ENCODE measurements around the gene CNOT6.

The CNOT6 gene

GRCh38 chr5:180599590-180599914 is 105.4 kb downstream of the CNOT6 start:
- no peak overlapping the region for H3K9ac ChIP-seq (ENCODE audit: low read depth, low read length)
- H3K36me3 ChIP-seq (ENCODE audit: insufficient read depth, low read length): no peaks in the 10 kb centered on the region; the same call in 1 of the 2 replicates
- no peaks in the 10 kb centered on the region for H3K4me1 ChIP-seq (ENCODE audit: insufficient read depth, low read length)
- no peaks in the 10 kb centered on the region for H3K9me3 ChIP-seq (ENCODE audit: control insufficient read depth, insufficient read depth, low read length)

DNA sequence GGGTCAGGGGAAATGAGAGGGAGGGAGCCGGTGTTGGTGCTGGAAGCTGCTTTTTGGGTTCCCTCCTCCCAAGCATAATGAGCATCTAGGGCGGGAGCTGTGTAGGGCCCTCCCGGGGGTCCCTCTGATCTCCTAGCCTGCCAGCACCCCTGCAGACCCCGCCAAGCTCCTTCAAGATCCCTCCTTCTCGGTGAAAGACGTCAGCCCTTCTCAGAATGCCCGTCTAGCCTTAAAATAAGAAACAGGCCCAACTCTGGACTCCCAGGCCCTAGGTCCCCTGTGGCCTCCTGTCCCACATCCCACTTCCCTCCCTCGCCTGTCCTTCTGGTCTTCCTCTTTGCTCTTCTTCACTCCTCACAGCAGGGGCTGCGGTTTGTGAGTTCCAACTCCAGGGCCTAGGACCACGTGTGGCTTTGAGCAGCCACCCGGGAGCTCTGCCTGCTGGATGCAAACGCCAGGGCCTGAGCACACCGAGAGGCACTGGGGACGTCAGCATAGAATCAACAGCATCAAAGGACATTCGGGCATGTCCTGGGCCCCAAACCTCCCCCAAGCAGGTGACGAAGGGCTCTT is 105.9 kb downstream of the CNOT6 start:
- no peaks in the 10 kb centered on the region for H3K9me3 ChIP-seq (ENCODE audit: control insufficient read depth, insufficient read depth, low read length)
- H3K36me3 ChIP-seq (ENCODE audit: insufficient read depth, low read length): no peaks in the 10 kb centered on the region; the same call in 1 of the 2 replicates
- H3K4me1 ChIP-seq (ENCODE audit: insufficient read depth, low read length): no peaks in the 10 kb centered on the region
- no peak overlapping the region for H3K9ac ChIP-seq (ENCODE audit: low read depth, low read length)

GRCh38 chr5:180600554-180601041 is 106.4 kb downstream of the CNOT6 start:
- Histone ChIP-seq H3K9me3 (ENCODE audit: control insufficient read depth, insufficient read depth, low read length) (no peaks in the 10 kb centered on the region), H3K4me1 (ENCODE audit: insufficient read depth, low read length) (no peaks in the 10 kb centered on the region), H3K36me3 (ENCODE audit: insufficient read depth, low read length) (no peaks in the 10 kb centered on the region; the same call in 1 of the 2 replicates), H3K9ac (ENCODE audit: low read depth, low read length) (no peak overlapping the region)

GRCh38 chr5:180601591-180602480 is 107.7 kb downstream of the CNOT6 start:
- Histone ChIP-seq H3K36me3 (ENCODE audit: insufficient read depth, low read length) (no peaks in the 10 kb centered on the region; the same call in 1 of the 2 replicates), H3K9me3 (ENCODE audit: control insufficient read depth, insufficient read depth, low read length) (no peaks in the 10 kb centered on the region), H3K9ac (ENCODE audit: low read depth, low read length) (no peak overlapping the region), H3K4me1 (ENCODE audit: insufficient read depth, low read length) (no peaks in the 10 kb centered on the region)

GRCh38 chr5:180602481-180603075 is 108.4 kb downstream of the CNOT6 start:
- Histone ChIP-seq H3K4me1 (ENCODE audit: insufficient read depth, low read length) (no peaks in the 10 kb centered on the region), H3K9ac (ENCODE audit: low read depth, low read length) (no peak overlapping the region), H3K36me3 (ENCODE audit: insufficient read depth, low read length) (no peaks in the 10 kb centered on the region; the same call in 1 of the 2 replicates), H3K9me3 (ENCODE audit: control insufficient read depth, insufficient read depth, low read length) (no peaks in the 10 kb centered on the region)

- no peaks in the 10 kb centered on the region for H3K4me1 ChIP-seq (ENCODE audit: insufficient read depth, low read length)
- no peaks in the 10 kb centered on the region for H3K9me3 ChIP-seq (ENCODE audit: control insufficient read depth, insufficient read depth, low read length)
- no peak overlapping the region for H3K9ac ChIP-seq (ENCODE audit: low read depth, low read length)
- no peaks in the 10 kb centered on the region; the same call in 1 of the 2 replicates for H3K36me3 ChIP-seq (ENCODE audit: insufficient read depth, low read length)
Measured at GRCh38 chr5:180603076-180603594, 109.0 kb downstream of the CNOT6 start.

DNA sequence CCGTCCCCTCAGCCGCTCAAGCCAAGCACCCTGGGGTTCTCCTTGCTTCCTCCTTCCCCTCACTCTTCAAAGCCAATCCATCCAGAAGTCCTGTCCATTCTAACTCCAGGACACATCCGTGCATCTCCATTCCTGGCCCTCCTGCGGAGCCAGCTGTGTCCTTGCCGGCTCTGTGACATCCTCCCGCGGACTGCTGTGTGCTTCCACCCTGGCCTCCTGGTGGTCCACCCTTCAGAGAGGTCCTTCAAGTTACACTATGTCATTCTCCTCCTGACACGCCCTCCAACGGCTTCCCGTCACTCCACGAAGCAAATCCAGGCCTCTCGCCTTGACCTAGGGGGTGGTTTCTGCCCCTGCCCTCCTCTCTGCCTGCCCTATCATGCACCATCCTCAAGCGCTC is 110.1 kb downstream of the CNOT6 start:
- H3K4me1 ChIP-seq (ENCODE audit: insufficient read depth, low read length): no peaks in the 10 kb centered on the region
- H3K36me3 ChIP-seq (ENCODE audit: insufficient read depth, low read length): no peaks in the 10 kb centered on the region; the same call in 1 of the 2 replicates
- H3K9ac ChIP-seq (ENCODE audit: low read depth, low read length): no peak overlapping the region
- no peaks in the 10 kb centered on the region for H3K9me3 ChIP-seq (ENCODE audit: control insufficient read depth, insufficient read depth, low read length)

DNA sequence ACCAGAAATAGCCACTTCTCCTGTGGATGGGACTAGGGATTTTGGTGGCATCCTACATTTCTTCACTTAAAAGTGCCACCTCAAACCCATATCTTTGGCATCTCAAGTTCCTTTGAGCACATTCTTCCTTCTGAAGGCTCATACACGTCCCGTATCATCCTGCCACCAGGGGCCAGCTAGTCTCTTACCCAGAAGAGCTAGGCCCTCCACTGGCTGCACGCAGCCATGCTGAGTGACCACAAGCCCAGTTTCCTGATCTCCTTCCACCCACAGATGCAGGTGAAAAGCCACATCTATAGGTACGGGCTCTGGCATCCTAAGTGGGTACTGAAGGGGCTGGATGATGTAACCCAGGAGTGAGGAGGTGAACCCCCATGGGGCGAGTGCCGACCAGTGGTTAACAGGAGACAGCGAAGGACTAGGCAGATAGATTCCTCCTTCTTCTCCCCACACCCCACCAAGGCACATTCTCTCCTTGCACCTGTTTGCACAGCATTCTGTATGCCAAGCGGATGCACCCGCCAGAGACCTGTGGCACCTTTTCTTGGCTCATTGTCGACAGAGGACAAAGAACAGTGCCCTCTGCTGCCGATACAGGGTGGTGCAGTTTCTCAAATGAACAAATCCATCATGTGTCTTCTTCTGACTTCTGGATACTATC is 111.5 kb downstream of the CNOT6 start:
- Histone ChIP-seq H3K9me3 (ENCODE audit: control insufficient read depth, insufficient read depth, low read length) (no peaks in the 10 kb centered on the region), H3K9ac (ENCODE audit: low read depth, low read length) (no peak overlapping the region), H3K36me3 (ENCODE audit: insufficient read depth, low read length) (no peaks in the 10 kb centered on the region; the same call in 1 of the 2 replicates), H3K4me1 (ENCODE audit: insufficient read depth, low read length) (no peaks in the 10 kb centered on the region)

DNA sequence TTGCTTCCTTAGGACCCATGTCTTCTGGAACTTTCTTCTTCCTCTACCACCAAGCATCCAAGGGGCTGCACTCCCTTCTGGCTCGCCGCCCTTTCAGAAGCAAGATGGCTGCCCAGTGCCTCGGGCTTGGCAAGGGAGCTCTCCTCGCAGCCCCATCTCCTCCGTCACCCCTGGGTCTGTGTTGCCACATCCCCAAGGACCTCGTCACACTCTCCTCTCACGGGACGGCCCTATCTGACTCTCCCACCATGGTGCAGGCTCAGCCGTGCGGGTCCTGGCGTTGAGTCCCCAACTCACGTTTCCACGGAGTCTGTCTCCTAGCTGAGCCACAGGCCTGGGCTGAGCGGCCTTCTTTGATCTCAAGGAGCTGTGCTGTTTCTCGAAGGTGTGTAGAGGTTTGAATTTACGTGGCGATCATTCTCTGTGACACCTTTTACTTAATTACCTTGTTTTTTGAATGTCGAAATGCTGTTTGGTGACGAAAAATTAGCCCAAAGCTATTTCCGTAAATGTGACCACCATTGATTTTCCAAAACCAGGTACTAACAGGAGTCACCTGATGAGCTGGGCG is 112.1 kb downstream of the CNOT6 start:
- Histone ChIP-seq H3K36me3 (ENCODE audit: insufficient read depth, low read length) (no peaks in the 10 kb centered on the region), H3K9me3 (ENCODE audit: control insufficient read depth, insufficient read depth, low read length) (no peaks in the 10 kb centered on the region), H3K9ac (ENCODE audit: low read depth, low read length) (no peak overlapping the region), H3K4me1 (ENCODE audit: insufficient read depth, low read length) (no peaks in the 10 kb centered on the region)

- no peaks in the 10 kb centered on the region for H3K4me1 ChIP-seq (ENCODE audit: insufficient read depth, low read length)
- H3K9me3 ChIP-seq (ENCODE audit: control insufficient read depth, insufficient read depth, low read length): no peaks in the 10 kb centered on the region
- no peak overlapping the region for H3K9ac ChIP-seq (ENCODE audit: low read depth, low read length)
- H3K36me3 ChIP-seq (ENCODE audit: insufficient read depth, low read length): no peaks in the 10 kb centered on the region
Measured at GRCh38 chr5:180607861-180608571, 113.8 kb downstream of the CNOT6 start.

DNA sequence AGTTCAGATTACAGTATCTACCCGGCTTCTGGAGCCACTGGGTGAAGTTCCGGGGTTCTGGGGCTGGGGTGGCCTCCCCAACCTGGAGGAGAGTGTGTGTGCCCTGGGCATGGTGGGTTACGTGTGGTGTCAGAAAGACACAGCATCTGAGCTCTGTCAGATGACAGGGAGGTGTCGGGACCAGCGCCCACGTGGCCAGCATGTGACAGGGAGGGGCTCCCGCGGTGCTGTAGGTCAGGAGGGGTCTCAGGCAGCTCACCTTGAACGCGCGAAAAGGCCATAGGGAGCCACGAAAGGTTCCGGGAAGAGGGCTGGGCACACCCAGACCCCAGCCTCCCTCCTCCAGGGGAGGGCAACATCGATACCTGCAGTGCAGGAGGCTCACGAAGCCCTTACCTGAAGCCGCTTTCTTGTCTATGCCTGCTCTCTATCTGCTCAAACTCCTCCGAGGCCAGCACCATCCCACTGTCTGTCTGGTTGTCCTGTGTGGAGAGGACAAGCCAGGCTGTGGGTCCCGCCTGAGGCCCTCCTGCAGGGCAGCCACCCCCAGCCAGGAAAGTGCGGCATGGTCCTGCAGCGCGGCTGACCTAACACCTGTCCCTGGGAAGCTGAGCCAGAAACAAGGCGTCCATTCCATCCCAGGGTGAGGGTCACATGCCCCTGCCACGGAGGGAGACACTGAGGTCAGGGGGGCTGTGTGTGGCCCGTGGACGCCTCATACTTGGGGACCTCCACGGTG is 114.6 kb downstream of the CNOT6 start:
- Histone ChIP-seq H3K9ac (ENCODE audit: low read depth, low read length) (no peak overlapping the region), H3K9me3 (ENCODE audit: control insufficient read depth, insufficient read depth, low read length) (no peaks in the 10 kb centered on the region), H3K36me3 (ENCODE audit: insufficient read depth, low read length) (no peaks in the 10 kb centered on the region), H3K4me1 (ENCODE audit: insufficient read depth, low read length) (no peaks in the 10 kb centered on the region)

GRCh38 chr5:180609386-180609785 is 115.2 kb downstream of the CNOT6 start:
- no peak overlapping the region for H3K9ac ChIP-seq (ENCODE audit: low read depth, low read length)

More at GRCh38 chr5:180609386-180609785, 115.2 kb downstream of the CNOT6 start:
- Histone ChIP-seq H3K36me3 (ENCODE audit: insufficient read depth, low read length) (no peaks in the 10 kb centered on the region), H3K4me1 (ENCODE audit: insufficient read depth, low read length) (no peaks in the 10 kb centered on the region), H3K9me3 (ENCODE audit: control insufficient read depth, insufficient read depth, low read length) (no peaks in the 10 kb centered on the region)

Data from ES-I3 (cell line).